C1 segment of cervical spinal cord (tissue), 14 donors: ENCODE results near the gene USP48.

Experiments
- DNase-seq, 14 donors: peaks; one replicate each; lab custom pipeline; 2025; lab: John Stamatoyannopoulos, UW

The USP48 gene

DNA sequence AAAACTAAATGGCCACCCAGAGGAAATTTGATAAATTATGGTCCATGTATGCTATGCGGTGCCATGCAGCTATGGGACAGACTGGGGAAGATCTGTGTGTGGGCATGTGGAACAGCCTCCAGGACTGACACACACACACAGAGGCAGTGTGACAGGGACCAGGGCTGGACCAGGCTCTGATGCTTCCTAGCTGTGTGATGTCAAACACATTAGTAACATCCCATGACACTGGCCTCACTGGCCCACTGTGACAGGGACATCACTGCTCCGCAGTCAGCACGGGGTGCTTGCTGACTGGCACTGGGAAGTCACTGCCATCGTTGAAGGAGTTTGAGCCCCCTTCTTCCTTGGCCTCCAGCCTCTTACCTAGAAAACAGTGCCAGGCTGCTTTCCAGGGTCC, 127.7 kb downstream of the USP48 start:
- DNase-seq: peak in 7 of 14 donors; percentile 9 to 63 (median 28)

- no peak for DNase-seq
These were observed 128.7 kb downstream of the USP48 start for GRCh38 chr1:21654209-21654608.

- DNase-seq: peak in 12 of 14 donors; percentile 38 to 88 (median 72)
These were observed 129.2 kb downstream of the USP48 start for GRCh38 chr1:21653744-21654100.

- peak in 2 of 14 donors; percentile 35 to 43 for DNase-seq
These were observed 129.8 kb downstream of the USP48 start for GRCh38 chr1:21652937-21653743.

GRCh38 chr1:21652101-21652936, 130.6 kb downstream of the USP48 start:
- DNase-seq: peak in 2 of 14 donors; percentile 17 to 41

DNA sequence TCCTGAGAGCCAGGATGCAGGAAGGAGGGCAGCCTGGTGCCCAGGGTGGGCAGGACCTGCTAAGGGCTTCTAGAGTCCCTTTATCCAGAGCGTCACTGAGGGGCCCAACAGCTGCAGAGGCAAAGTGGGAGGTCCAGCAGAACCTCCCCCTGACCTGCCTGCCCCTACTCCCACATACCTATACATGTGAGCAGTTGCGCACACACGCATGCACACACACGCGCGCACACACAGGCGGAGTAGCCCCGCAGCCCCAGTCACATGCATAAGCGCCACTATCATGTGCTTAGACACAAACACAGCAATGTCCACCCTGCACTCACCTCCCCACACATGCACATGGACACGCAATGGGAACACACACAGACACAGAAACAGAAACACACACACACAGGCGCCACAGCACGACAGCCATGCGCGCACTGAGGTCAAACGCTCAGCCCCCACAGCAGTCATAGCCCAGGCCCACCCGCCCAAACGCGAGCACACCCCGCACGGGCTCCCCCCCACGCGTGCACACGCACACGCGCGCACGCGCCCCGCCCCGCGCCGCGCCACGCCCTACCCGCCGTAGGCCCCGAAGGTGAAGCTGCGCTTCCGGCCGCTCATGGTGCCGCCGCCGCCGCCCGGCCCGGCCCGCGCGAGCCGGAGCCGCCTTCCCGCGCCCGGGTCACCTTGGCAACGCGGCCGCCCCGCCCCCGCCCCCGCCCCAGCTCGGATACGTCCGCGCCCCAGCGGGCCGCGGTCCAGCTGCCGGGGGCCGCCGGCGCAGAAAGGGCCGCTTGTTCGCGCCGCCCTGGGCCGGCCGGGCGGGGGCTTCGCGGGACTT, 131.5 kb downstream of the USP48 start:
- peak in 11 of 14 donors; percentile 18 to 80 (median 39) for DNase-seq

GRCh38 chr1:21650400-21650799, 132.5 kb downstream of the USP48 start:
- no peak for DNase-seq

DNA sequence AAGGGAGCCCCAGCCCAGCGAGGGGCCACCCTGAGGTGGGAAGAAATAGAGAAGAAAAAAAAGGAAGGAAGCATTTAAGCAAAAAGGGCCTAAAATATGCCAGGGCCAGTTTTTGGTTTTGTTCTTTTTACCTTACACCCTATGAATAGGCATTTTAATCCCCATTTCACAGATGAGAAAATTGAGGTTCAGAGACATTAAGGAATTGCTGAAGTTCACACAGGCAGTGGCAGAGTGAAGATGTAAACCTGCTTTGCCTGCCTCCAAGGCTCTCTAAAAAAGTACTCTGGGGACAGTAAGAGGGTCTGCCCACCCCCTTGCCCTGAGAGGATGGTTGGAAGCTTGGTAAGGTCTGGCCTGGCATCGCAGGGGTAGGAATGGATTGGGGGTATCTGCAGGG, 133.6 kb downstream of the USP48 start:
- no peak for DNase-seq

DNA sequence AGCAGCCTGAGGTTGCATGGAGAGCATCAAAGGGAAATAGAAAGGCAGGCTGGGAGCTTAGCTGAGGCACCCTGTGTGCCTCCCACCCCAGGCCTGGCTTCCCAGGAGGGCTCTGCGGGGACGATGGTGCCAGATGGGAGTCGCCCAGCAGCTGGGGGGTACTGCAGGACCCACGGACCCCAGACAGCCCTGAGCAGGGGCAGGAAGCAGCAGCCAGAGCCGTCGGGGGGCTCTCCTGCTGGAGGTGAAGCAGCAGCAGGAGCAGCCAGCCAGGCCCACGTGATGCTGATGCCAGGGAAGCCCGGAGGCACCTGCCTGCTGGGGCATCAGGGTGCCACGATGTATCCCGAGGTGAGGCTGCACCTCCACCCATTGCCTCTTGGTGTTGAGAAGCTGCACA, 134.2 kb downstream of the USP48 start:
- no peak for DNase-seq

DNA sequence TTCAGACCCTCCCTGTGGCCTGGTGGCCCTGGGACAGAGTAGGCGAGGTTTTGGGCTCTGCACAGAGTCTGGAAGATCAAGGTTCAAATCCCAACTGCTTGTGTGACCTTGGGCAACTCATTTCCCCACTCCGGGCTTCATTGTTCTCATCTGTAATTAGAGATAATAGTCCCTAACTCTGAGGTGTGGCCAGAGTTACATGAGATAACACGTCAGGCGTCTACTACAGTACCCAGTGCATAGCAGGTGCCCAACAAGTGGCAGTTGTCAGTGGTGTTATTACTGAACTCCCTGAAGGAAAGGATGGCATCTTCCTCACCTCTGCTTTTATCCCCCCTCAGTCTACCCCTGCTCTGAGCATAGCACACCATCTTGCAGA, 134.6 kb downstream of the USP48 start:
- DNase-seq: no peak

DNA sequence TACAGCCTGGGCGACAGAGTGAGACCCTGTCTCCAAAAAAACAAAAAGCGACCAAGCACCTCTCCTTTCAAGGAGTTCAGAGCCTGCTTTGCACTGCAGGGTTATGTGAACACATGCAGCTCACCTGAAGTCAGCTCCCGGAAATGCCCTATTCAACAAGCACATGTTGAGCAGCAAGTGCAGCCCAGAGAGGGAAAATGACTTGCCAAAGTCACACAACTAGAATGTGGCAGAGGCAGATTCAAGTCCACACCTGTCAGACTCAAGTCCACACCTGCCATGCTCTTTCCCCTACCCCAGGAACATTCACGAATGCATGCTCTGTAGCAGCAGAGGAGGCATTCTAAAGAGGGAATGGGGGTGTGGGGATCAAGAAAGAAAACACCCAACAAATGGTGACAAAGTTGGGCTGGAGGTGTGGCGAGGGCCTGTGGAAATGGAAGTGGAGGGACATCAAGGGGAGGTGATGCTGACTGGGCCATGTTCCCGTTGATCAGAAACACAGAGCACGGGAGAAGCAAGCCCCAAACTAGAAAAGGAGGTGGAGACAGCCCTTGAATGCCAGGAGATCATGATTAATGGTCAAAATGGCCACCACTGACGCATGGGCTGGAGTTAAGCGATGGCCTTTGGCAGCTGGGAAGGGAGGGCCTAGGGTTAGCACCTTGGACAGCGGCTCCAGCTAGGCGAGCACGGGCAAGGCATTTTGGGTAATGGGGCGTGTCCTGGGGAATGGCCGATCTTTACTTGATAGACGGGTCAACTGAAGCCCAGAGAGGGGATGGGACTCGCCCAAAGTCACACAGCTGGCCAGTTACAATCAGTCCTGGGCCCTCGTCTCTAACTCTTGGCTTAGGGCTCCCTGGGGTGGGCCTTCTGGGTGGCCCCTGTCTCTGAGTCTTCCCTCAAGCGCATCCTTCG, 135.3 kb downstream of the USP48 start:
- DNase-seq: no peak

DNA sequence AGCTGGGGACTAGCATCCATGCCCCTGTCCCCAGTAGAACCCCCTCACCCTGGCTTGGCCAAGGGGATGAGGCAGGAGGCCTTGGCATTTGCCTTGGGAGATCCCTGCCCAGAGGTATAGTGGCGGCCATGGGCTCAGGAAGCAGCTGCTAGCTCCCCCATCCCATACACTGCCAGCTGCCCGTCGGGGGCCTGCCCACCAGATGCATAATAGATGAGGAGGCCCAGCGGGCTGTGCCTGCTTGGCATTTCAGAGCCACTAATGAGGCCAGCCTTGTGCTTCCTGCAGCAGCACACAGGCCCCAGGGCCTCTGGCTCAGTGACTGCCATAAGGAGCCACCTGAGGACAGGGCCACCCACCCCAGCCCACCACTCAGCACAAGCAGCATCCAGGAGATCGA, 137.4 kb downstream of the USP48 start:
- no peak for DNase-seq

- DNase-seq: no peak
These were observed 138.0 kb downstream of the USP48 start for GRCh38 chr1:21644906-21645305.

GRCh38 chr1:21644348-21644747, 138.6 kb downstream of the USP48 start:
- DNase-seq: no peak

- no peak for DNase-seq
These were observed 139.3 kb downstream of the USP48 start for GRCh38 chr1:21643624-21644023.

GRCh38 chr1:21641967-21642739, 140.8 kb downstream of the USP48 start:
- no peak for DNase-seq

- no peak for DNase-seq
These were observed 141.4 kb downstream of the USP48 start for GRCh38 chr1:21641537-21641936.

GRCh38 chr1:21641076-21641475, 141.9 kb downstream of the USP48 start:
- no peak for DNase-seq

GRCh38 chr1:21640653-21641052, 142.3 kb downstream of the USP48 start:
- no peak for DNase-seq

DNA sequence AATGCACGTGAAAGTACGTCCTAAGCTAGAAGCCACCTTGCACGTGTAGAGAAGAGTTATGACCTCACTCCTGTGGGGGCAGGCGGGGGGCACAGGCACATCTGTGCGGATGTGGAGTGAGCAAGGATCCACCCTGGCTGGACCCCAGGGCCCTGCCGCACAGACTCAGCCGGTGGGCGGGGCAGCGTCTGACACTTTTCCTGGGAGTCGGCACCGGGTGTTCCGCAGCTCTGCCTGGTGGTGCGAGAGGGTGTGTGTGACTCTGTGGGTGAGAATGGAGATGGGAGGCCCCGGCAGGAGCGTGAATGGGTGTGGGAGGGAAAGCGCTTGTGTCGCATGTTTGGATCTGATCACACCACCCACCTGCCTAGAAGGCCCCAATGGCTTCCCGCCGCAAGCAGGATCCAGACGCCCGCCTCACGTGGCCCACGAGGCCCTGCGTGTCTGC, 143.3 kb downstream of the USP48 start:
- DNase-seq: no peak
